HFFc6 (cell line): ENCODE measurements around the gene MYLK. TPM values are rescaled to one million over a fixed set of nuclear protein-coding genes. Genes with fewer than 3 reads are reported as not detected.

Experiments
- DNase-seq: peaks from one replicate; pipeline ENCODE4 v3.0.0-alpha.2; 2018
- H3K27ac Mint-ChIP-seq: 2 replicates; pipeline ENCODE4 v1.8.0; 2020; ENCODE audit warnings: mild to moderate bottlenecking, mixed read lengths
- H3K27me3 Mint-ChIP-seq: 2 replicates; pipeline ENCODE4 v1.8.0; 2021; ENCODE audit warnings: mild to moderate bottlenecking, moderate library complexity, mixed read lengths; ENCODE audit not compliant: insufficient read depth
- H3K36me3 Mint-ChIP-seq: 2 replicates; pipeline ENCODE4 v1.8.0; 2021; ENCODE audit warnings: low read depth, mixed read lengths
- H3K4me1 Mint-ChIP-seq: 2 replicates; pipeline ENCODE4 v1.8.0; 2020; ENCODE audit warnings: low read depth, mixed read lengths
- H3K4me3 Mint-ChIP-seq: 2 replicates; pipeline ENCODE4 v1.8.0; 2020; ENCODE audit warnings: mild to moderate bottlenecking, moderate library complexity, mixed read lengths
- H3K9me3 Mint-ChIP-seq: 2 replicates; pipeline ENCODE4 v1.8.0; 2020; ENCODE audit warnings: mild to moderate bottlenecking, mixed read lengths
- CTCF ChIP-seq: fragments of 200-600 bp; sonication (generic); IDR thresholded peaks from 2 replicates; pipeline ENCODE4 v1.5.0; 2021; ENCODE audit warnings: antibody characterized with exemption, mild to moderate bottlenecking
- total RNA-seq, 6 experiments: library from RNA; stranded (reverse); fragmentation: NEBNext Ultra II Directional; extraction: Animal tissue kit (Norgen Biotek cat#: 25700); gene quantifications; 2 replicates in 1 of 6; 3 replicates in 5 of 6; pipeline ENCODE4 v1.2.3, GENCODE V29; 2021

The MYLK gene
- total RNA-seq, 6 experiments from 2014 or later, result 296 to 431 (median 335) TPM

GRCh38 chr3:123766193-123767008 lies 117.7 kb downstream of the MYLK start:
- peak overlapping the region; percentile 69 for H3K27ac Mint-ChIP-seq
- peaks cover 80% of the 10 kb centered on the region for H3K4me1 Mint-ChIP-seq
- no peaks in the 10 kb centered on the region for H3K9me3 Mint-ChIP-seq
- peaks cover 12% of the 10 kb centered on the region; the same call in 1 of the 2 replicates for H3K27me3 Mint-ChIP-seq
- DNase-seq, result no peak
- peak overlapping the region; percentile 45; the same call in 1 of the 2 replicates for H3K4me3 Mint-ChIP-seq
- TF ChIP-seq CTCF, result no peak
- H3K36me3 Mint-ChIP-seq, result peaks cover 80% of the 10 kb centered on the region

GRCh38 chr3:123765475-123766128 lies 118.5 kb downstream of the MYLK start:
- Mint-ChIP-seq H3K27me3 (peaks cover 12% of the 10 kb centered on the region; the same call in 1 of the 2 replicates), H3K9me3 (no peaks in the 10 kb centered on the region), H3K27ac (peak overlapping the region; percentile 69), H3K4me3 (peak overlapping the region; percentile 45; the same call in 1 of the 2 replicates), H3K36me3 (peaks cover 80% of the 10 kb centered on the region), H3K4me1 (peaks cover 80% of the 10 kb centered on the region)
- no peak for TF ChIP-seq CTCF
- no peak for DNase-seq

- TF ChIP-seq CTCF, result no peak
- Mint-ChIP-seq H3K4me1 (peaks cover 81% of the 10 kb centered on the region), H3K36me3 (peaks cover 80% of the 10 kb centered on the region), H3K27ac (peak overlapping the region; percentile 69; the same call in 1 of the 2 replicates), H3K4me3 (no peak overlapping the region), H3K27me3 (peaks cover 12% of the 10 kb centered on the region; the same call in 1 of the 2 replicates), H3K9me3 (no peaks in the 10 kb centered on the region)
- DNase-seq, result no peak
These were observed 119.5 kb downstream of the MYLK start for GRCh38 chr3:123764647-123765046.

GRCh38 chr3:123762805-123763204 lies 121.3 kb downstream of the MYLK start:
- H3K27ac Mint-ChIP-seq, result peak overlapping the region; percentile 38
- H3K9me3 Mint-ChIP-seq, result no peaks in the 10 kb centered on the region
- peaks cover 12% of the 10 kb centered on the region for H3K27me3 Mint-ChIP-seq
- H3K36me3 Mint-ChIP-seq, result peaks cover 79% of the 10 kb centered on the region
- DNase-seq, result no peak
- no peak overlapping the region; the same call in 1 of the 2 replicates for H3K4me3 Mint-ChIP-seq
- peaks cover 88% of the 10 kb centered on the region for H3K4me1 Mint-ChIP-seq
- TF ChIP-seq CTCF, result no peak

- H3K27me3 Mint-ChIP-seq, result peaks cover 10% of the 10 kb centered on the region
- H3K27ac Mint-ChIP-seq, result peak overlapping the region; percentile 71
- no peaks in the 10 kb centered on the region for H3K9me3 Mint-ChIP-seq
- H3K4me1 Mint-ChIP-seq, result peaks cover 97% of the 10 kb centered on the region
- no peak for TF ChIP-seq CTCF
- DNase-seq, result no peak
- H3K36me3 Mint-ChIP-seq, result peaks cover 78% of the 10 kb centered on the region
- H3K4me3 Mint-ChIP-seq, result no peak overlapping the region
These were observed 123.3 kb downstream of the MYLK start for GRCh38 chr3:123760817-123761216.
